ENCODE measurements around the gene CCL11. TPM values are rescaled to one million over a fixed set of nuclear protein-coding genes. Genes with fewer than 3 reads are reported as not detected.

The CCL11 gene
- total and polyA plus RNA-seq, 8 donors: 2.0 to 80.0 (median 3.4) TPM; not detected in 2

DNA sequence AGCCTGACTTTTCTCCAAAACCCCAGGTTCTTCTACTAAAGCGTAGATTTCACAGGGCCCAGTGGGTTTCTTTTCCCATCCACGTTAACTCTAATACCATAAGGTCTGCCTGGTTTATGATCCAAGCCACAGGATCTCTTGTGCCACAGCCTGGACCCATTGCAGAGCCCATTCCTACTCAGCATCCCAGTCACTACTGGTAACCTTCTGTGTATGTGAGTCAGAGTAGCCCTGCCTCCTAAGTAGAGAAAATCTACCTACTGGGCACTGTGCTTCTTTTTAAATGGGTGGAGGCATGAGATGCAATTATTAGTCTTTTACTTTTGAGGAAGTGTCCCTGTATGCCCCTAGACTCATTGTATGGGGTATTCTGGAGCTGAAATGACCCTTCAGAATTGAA lies 13.5 kb downstream of the CCL11 start:
- WGBS, 5 donors: 77 to 93% (median 85%) methylated on average over 2 of the region's 2 CpGs
- H3K9me3 ChIP-seq: no peaks in the 10 kb centered on the region
- DNase-seq: no peak
- no peaks in the 10 kb centered on the region for H3K36me3 ChIP-seq
- no peak overlapping the region for H3K27ac ChIP-seq
- no peak overlapping the region for H3K4me3 ChIP-seq
- intact Hi-C loops (cut with DNase I; ENCODE audit: low total_unique reads): no loop called here
- peaks cover 0 to 4% (median 0%) of the 10 kb centered on the region in 4 donors for H3K4me1 ChIP-seq
- peaks cover 0 to 13% (median 0%) of the 10 kb centered on the region in 3 donors for H3K27me3 ChIP-seq
- no peak for TF ChIP-seq EP300 (IDR thresholded peaks at IDR 0.05)
- TF ChIP-seq POLR2AphosphoS5 (IDR thresholded peaks at IDR 0.05): no peak
- TF ChIP-seq, protein P1, sequence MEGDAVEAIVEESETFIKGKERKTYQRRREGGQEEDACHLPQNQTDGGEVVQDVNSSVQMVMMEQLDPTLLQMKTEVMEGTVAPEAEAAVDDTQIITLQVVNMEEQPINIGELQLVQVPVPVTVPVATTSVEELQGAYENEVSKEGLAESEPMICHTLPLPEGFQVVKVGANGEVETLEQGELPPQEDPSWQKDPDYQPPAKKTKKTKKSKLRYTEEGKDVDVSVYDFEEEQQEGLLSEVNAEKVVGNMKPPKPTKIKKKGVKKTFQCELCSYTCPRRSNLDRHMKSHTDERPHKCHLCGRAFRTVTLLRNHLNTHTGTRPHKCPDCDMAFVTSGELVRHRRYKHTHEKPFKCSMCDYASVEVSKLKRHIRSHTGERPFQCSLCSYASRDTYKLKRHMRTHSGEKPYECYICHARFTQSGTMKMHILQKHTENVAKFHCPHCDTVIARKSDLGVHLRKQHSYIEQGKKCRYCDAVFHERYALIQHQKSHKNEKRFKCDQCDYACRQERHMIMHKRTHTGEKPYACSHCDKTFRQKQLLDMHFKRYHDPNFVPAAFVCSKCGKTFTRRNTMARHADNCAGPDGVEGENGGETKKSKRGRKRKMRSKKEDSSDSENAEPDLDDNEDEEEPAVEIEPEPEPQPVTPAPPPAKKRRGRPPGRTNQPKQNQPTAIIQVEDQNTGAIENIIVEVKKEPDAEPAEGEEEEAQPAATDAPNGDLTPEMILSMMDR (IDR thresholded peaks at IDR 0.05): no peak
- TF ChIP-seq POLR2A (IDR thresholded peaks at IDR 0.05): no peak

DNA sequence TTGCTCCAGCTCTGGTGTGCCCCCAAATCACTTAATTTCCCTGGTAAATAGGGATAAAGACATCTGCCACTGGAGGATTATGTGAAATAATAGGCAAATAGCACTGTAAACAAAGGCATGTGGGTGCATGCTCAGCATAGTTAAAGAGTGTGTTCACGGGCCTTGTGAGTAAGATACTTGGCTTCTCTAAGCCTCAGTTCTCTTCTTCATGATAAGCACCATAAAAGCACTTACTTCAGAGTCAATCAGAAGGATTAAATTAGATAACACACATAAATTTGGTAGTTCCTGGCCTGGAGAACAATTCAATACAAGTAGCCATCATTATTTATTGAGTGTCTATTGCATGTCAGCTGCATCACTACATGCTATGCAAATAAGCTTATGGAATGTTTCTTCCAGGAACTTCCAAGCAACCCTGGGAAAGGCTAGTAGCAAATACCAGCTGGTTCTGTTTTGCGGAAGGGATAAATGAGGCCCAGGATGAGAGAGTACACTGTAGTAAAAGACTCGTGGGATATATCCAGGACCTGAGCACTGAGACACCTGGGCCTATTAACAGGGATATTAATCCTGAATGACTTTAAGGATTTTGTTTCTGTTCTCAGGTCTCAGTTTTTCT lies 14.5 kb downstream of the CCL11 start:
- Histone ChIP-seq H3K4me1 (peaks cover 0 to 4% (median 0%) of the 10 kb centered on the region in 4 donors), H3K36me3 (no peaks in the 10 kb centered on the region), H3K4me3 (no peak overlapping the region), H3K27me3 (peaks cover 0 to 13% (median 0%) of the 10 kb centered on the region in 3 donors), H3K9me3 (no peaks in the 10 kb centered on the region), H3K27ac (peak overlapping the region in 1 of 5 donors; percentile 59)
- 58 to 68% (median 61%) methylated on average over 3 of the region's 3 CpGs for WGBS, 5 donors
- DNase-seq: no peak
- intact Hi-C loops (cut with DNase I; ENCODE audit: low total_unique reads): no loop called here
- no peak for TF ChIP-seq EP300 (IDR thresholded peaks at IDR 0.05)
- TF ChIP-seq, protein P1 (IDR thresholded peaks at IDR 0.05): no peak
- no peak for TF ChIP-seq POLR2A (IDR thresholded peaks at IDR 0.05)
- TF ChIP-seq POLR2AphosphoS5 (IDR thresholded peaks at IDR 0.05): no peak

DNA sequence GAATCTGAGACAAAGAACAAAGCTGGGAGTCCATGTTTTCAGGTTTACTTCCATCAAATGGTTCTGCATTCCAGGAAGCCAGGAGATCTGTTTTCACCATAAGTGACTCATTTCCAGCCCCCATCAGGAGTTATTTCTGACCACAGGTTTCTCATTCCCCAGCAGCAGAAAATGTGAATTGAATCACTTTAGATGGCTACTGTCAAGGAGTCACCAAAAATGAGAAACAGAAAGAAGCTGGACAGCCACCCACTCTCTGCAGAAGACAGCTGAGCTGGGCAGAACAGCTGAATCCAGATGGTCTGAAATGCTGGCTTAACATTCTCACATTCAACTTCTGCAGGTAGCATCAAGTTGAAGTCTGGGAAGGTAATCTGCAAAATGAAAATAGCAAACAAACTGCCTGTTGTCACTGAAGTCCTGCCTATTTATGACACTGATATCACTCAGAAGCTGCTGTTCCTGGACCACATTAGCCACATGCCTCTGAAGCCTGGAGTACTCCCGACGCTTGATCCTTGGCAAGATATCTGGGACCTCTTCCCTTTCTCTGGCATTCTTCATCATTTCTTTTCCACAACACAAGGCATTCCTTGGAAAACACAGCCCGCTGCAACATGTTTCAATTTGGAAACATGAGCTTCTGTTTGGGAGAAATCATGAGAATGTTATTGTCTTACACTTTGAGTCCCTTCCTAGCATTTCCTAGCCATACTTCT lies 15.3 kb downstream of the CCL11 start:
- H3K27ac ChIP-seq: peak overlapping the region in 2 of 5 donors; percentile 29 to 59
- peaks cover 0 to 13% (median 0%) of the 10 kb centered on the region in 3 donors for H3K27me3 ChIP-seq
- no peaks in the 10 kb centered on the region for H3K36me3 ChIP-seq
- no peaks in the 10 kb centered on the region for H3K9me3 ChIP-seq
- 56 to 76% (median 68%) methylated on average over 3 of the region's 3 CpGs for WGBS, 5 donors
- no peak overlapping the region for H3K4me3 ChIP-seq
- H3K4me1 ChIP-seq: peaks cover 0 to 4% (median 0%) of the 10 kb centered on the region in 4 donors
- DNase-seq: peak in 1 of 2 donors; percentile 43
- no peak for TF ChIP-seq POLR2AphosphoS5 (IDR thresholded peaks at IDR 0.05)
- intact Hi-C loops (cut with DNase I; ENCODE audit: low total_unique reads): no loop called here

DNA sequence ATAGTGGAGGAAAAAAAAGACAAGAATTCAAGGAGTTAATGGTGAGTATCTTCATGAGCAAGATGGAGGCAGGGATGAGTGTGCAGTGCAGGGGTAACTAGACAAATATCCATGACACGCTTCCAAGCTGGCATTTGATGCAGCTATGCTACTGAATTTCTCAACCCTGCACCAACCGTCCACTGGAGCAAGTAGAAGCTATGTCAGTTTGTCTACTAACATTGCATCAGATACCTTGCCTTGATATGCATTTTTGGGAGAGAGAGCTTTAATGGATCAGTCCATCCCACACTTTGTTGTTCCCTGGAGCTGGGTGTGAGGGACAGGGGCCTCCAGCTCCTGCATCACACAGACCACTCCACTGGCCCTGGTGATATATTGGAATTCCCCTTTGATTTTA lies 16.4 kb downstream of the CCL11 start:
- 43 to 87% (median 70%) methylated on average over 2 of the region's 2 CpGs for WGBS, 5 donors
- DNase-seq: no peak
- no peak overlapping the region for H3K27ac ChIP-seq
- peaks cover 0 to 12% (median 3%) of the 10 kb centered on the region in 4 donors for H3K4me1 ChIP-seq
- H3K36me3 ChIP-seq: no peaks in the 10 kb centered on the region
- no peak overlapping the region for H3K4me3 ChIP-seq
- TF ChIP-seq, protein P1 (IDR thresholded peaks at IDR 0.05): no peak
- no peak for TF ChIP-seq POLR2AphosphoS5 (IDR thresholded peaks at IDR 0.05)
- peaks cover 0 to 13% (median 0%) of the 10 kb centered on the region in 3 donors for H3K27me3 ChIP-seq
- H3K9me3 ChIP-seq: no peaks in the 10 kb centered on the region
- intact Hi-C loops (cut with DNase I; ENCODE audit: low total_unique reads): no loop called here

DNA sequence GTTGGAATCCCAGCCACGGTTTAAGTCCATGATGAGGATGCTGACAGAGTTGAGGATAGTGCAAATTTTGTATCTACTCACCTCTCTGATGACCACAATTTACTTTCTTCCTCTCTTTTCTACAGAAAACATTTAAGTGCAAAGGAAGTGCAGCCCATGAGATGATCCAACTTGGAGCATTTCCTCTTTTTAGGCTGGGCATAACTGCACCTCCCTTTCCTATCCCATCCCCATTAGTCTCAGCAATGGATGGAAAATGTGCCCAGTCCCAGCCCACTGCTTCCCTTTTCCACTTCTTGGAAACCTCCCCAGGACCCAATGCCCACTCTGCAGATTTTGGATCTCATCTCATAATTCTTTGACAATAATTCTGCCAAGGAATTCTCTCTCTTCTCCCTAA lies 17.1 kb downstream of the CCL11 start:
- intact Hi-C loops (cut with DNase I; ENCODE audit: low total_unique reads): no loop called here
- TF ChIP-seq POLR2AphosphoS5 (IDR thresholded peaks at IDR 0.05) (no peak), EP300 (IDR thresholded peaks at IDR 0.05) (no peak), POLR2A (IDR thresholded peaks at IDR 0.05) (no peak)
- TF ChIP-seq, protein P1 (IDR thresholded peaks at IDR 0.05): no peak
- peaks cover 0 to 18% (median 3%) of the 10 kb centered on the region in 4 donors for H3K4me1 ChIP-seq

More for the DNA sequence above, 17.1 kb downstream of the CCL11 start:
- no peaks in the 10 kb centered on the region for H3K9me3 ChIP-seq
- no peak for DNase-seq
- no peak overlapping the region for H3K4me3 ChIP-seq
- H3K36me3 ChIP-seq: no peaks in the 10 kb centered on the region
- 68 to 90% (median 82%) methylated on average over 1 of the region's 1 CpG for WGBS, 5 donors
- H3K27ac ChIP-seq: no peak overlapping the region
- peaks cover 0 to 13% (median 0%) of the 10 kb centered on the region in 3 donors for H3K27me3 ChIP-seq
